MM.1S (cell line): ENCODE results near the gene VAV2.
A peak's percentile ranks its signal among the peaks of the same experiment; 100 is the strongest.

Experiments used
- DNase-seq: peaks from one replicate; pipeline ENCODE4 v3.0.0-alpha.2; 2015
- H2AFZ ChIP-seq: fragments of 300-600 bp; sonication (generic); 2 replicates; pipeline ENCODE4 v1.6.0; 2016; ENCODE audit warnings: antibody characterized with exemption, low read length
- H3F3A ChIP-seq: fragments of 300-600 bp; sonication (generic); 2 replicates; pipeline ENCODE4 v1.6.1; 2016; ENCODE audit warnings: mild to moderate bottlenecking, antibody characterized with exemption, low read length, moderate library complexity, mixed read lengths; ENCODE audit not compliant: insufficient read depth
- H3K27ac ChIP-seq: fragments of 300-600 bp; sonication (generic); 2 replicates; pipeline ENCODE4 v1.5.1; 2016; ENCODE audit warnings: mild to moderate bottlenecking, low read length
- H3K27me3 ChIP-seq: fragments of 300-600 bp; sonication (generic); replicated peaks from 2 replicates; pipeline ENCODE4 v1.6.0; 2016; ENCODE audit warnings: low read length; ENCODE audit not compliant: insufficient read depth
- H3K36me3 ChIP-seq: fragments of 300-600 bp; sonication (generic); replicated peaks from 2 replicates; pipeline ENCODE4 v1.6.1; 2016; ENCODE audit warnings: mild to moderate bottlenecking, low read length, mixed read lengths; ENCODE audit not compliant: insufficient read depth
- H3K4me1 ChIP-seq: fragments of 300-600 bp; sonication (generic); 2 replicates; pipeline ENCODE4 v1.6.1; 2016; ENCODE audit warnings: low read length, mixed read lengths
- H3K4me2 ChIP-seq: fragments of 300-600 bp; sonication (generic); 2 replicates; pipeline ENCODE4 v1.6.0; 2016; ENCODE audit warnings: low read depth, low read length
- H3K4me3 ChIP-seq: fragments of 300-600 bp; sonication (generic); 2 replicates; pipeline ENCODE4 v1.5.1; 2016; ENCODE audit warnings: low read length, mixed read lengths
- H3K79me2 ChIP-seq: fragments of 300-600 bp; sonication (generic); 2 replicates; pipeline ENCODE4 v1.6.1; 2016; ENCODE audit warnings: mixed run types, low read length, mixed read lengths
- H3K9ac ChIP-seq: fragments of 300-600 bp; sonication (generic); 2 replicates; pipeline ENCODE4 v1.6.1; 2016; ENCODE audit warnings: low read length, mixed read lengths
- H3K9me2 ChIP-seq: fragments of 300-600 bp; sonication (generic); replicated peaks from 2 replicates; pipeline ENCODE4 v1.6.1; 2016; ENCODE audit warnings: mild to moderate bottlenecking, low read length, mixed read lengths; ENCODE audit not compliant: insufficient read depth
- H3K9me3 ChIP-seq: fragments of 300-600 bp; sonication (generic); replicated peaks from 2 replicates; pipeline ENCODE4 v1.6.1; 2016; ENCODE audit warnings: mild to moderate bottlenecking, low read length, mixed read lengths; ENCODE audit not compliant: insufficient read depth
- H4K20me1 ChIP-seq: fragments of 300-600 bp; sonication (generic); 2 replicates; pipeline ENCODE4 v1.6.1; 2016; ENCODE audit warnings: mild to moderate bottlenecking, low read length, moderate library complexity, mixed read lengths; ENCODE audit not compliant: insufficient read depth
- CTCF ChIP-seq: fragments of 300-600 bp; sonication (generic); IDR thresholded peaks from 2 replicates; pipeline ENCODE4 v1.5.1; 2016; ENCODE audit warnings: antibody characterized with exemption, low read length, mixed read lengths
- EZH2 ChIP-seq: fragments of 300-600 bp; sonication (generic); optimal IDR thresholded peaks from 2 replicates; pipeline ENCODE3; 2017; ENCODE audit warnings: low read depth, mild to moderate bottlenecking, antibody characterized with exemption, low read length, mixed read lengths
- EZH2phosphoT487 ChIP-seq: fragments of 300-600 bp; sonication (generic); IDR thresholded peaks from 2 replicates; pipeline ENCODE4 v1.6.1; 2018; ENCODE audit warnings: antibody characterized with exemption, low read length

The VAV2 gene

GRCh38 chr9:133737774-133738639 is 254.1 kb downstream of the VAV2 start, which contains the start of gene SARDH:
TSS of gene SARDH (minus strand) at chr9:133738352. CDS start at chr9:133734173, 4,179 bp downstream.
- H3K36me3 ChIP-seq = no peaks in the 10 kb centered on the region

GRCh38 chr9:133737071-133737773 is 254.9 kb downstream of the VAV2 start:
- Histone ChIP-seq H2AFZ (no peak overlapping the region), H3K27me3 (peaks cover 91% of the 10 kb centered on the region), H3K4me2 (no peak overlapping the region), H3K9ac (no peak overlapping the region), H3K4me3 (no peak overlapping the region), H3K79me2 (no peaks in the 10 kb centered on the region), H4K20me1 (no peaks in the 10 kb centered on the region), H3K9me3 (no peaks in the 10 kb centered on the region), H3K9me2 (no peaks in the 10 kb centered on the region), H3K4me1 (no peaks in the 10 kb centered on the region), H3K27ac (no peak overlapping the region), H3K36me3 (no peaks in the 10 kb centered on the region), H3F3A (no peaks in the 10 kb centered on the region)
- TF ChIP-seq EZH2phosphoT487 (no peak), EZH2 (no peak), CTCF (no peak)
- no peak for DNase-seq

More at GRCh38 chr9:133737774-133738639, 254.1 kb downstream of the VAV2 start, which contains the start of gene SARDH:
- Histone ChIP-seq H2AFZ (peak within 1 kb of the TSS; percentile 7; the same call in 1 of the 2 replicates), H3K27me3 (peaks cover 92% of the 10 kb centered on the region), H3K4me1 (no peaks in the 10 kb centered on the region), H4K20me1 (no peaks in the 10 kb centered on the region), H3K4me2 (peak within 1 kb of the TSS; percentile 63), H3K4me3 (peak within 1 kb of the TSS; percentile 33), H3K9me2 (no peaks in the 10 kb centered on the region), H3K9me3 (no peaks in the 10 kb centered on the region), H3F3A (no peaks in the 10 kb centered on the region), H3K79me2 (no peaks in the 10 kb centered on the region), H3K27ac (no peak within 1 kb of the TSS), H3K9ac (no peak within 1 kb of the TSS)
- DNase-seq = no peak
- TF ChIP-seq EZH2 (no peak), EZH2phosphoT487 (no peak), CTCF (no peak)

- no peak overlapping the region for H3K4me3 ChIP-seq
- H3K27ac ChIP-seq = no peak overlapping the region
- H3K27me3 ChIP-seq = peaks cover 90% of the 10 kb centered on the region
- H3K9me3 ChIP-seq = no peaks in the 10 kb centered on the region
- TF ChIP-seq EZH2phosphoT487 = no peak
- no peak for TF ChIP-seq EZH2
- no peak for TF ChIP-seq CTCF
- H4K20me1 ChIP-seq = no peaks in the 10 kb centered on the region
- H3F3A ChIP-seq = no peaks in the 10 kb centered on the region
- no peak for DNase-seq
- H3K4me2 ChIP-seq = no peak overlapping the region
- no peak overlapping the region for H2AFZ ChIP-seq
- H3K4me1 ChIP-seq = no peaks in the 10 kb centered on the region
- no peaks in the 10 kb centered on the region for H3K36me3 ChIP-seq
- H3K9me2 ChIP-seq = no peaks in the 10 kb centered on the region
- no peaks in the 10 kb centered on the region for H3K79me2 ChIP-seq
- H3K9ac ChIP-seq = no peak overlapping the region
Measured at GRCh38 chr9:133735931-133736330, 256.2 kb downstream of the VAV2 start.
